ENCODE results near the gene ADGRG7.

ADGRG7 gene

GRCh38 chr3:100706365-100706764, 97.0 kb downstream of the ADGRG7 start:
- Histone ChIP-seq H3K4me3 (no peak overlapping the region), H3K9me3 (no peaks in the 10 kb centered on the region), H3K36me3 (replicated peaks) (peaks cover 4% of the 10 kb centered on the region; the same call in 1 of the 2 replicates), H3K4me1 (0 out of 2 replicates have a peak, but pooled peaks cover 2% of the 10 kb centered on the region), H3K27me3 (ENCODE audit: low read depth) (no peaks in the 10 kb centered on the region)
- no peak for DNase-seq (ENCODE audit: low spot score in 2 of 2)
- in situ Hi-C loops (cut with MboI; ENCODE audit: low sequenced_read_pairs): no loop called here

- Histone ChIP-seq H3K4me3 (peak overlapping the region; percentile 59), H3K27me3 (ENCODE audit: low read depth) (no peaks in the 10 kb centered on the region), H3K4me1 (peaks cover 2% of the 10 kb centered on the region; the same call in 1 of the 2 replicates), H3K9me3 (no peaks in the 10 kb centered on the region), H3K36me3 (replicated peaks) (peaks cover 15% of the 10 kb centered on the region)
- in situ Hi-C loops (cut with MboI; ENCODE audit: low sequenced_read_pairs): no loop called here
- DNase-seq (ENCODE audit: low spot score in 2 of 2): no peak
Measured at GRCh38 chr3:100708644-100708988, 99.2 kb downstream of the ADGRG7 start.

DNA sequence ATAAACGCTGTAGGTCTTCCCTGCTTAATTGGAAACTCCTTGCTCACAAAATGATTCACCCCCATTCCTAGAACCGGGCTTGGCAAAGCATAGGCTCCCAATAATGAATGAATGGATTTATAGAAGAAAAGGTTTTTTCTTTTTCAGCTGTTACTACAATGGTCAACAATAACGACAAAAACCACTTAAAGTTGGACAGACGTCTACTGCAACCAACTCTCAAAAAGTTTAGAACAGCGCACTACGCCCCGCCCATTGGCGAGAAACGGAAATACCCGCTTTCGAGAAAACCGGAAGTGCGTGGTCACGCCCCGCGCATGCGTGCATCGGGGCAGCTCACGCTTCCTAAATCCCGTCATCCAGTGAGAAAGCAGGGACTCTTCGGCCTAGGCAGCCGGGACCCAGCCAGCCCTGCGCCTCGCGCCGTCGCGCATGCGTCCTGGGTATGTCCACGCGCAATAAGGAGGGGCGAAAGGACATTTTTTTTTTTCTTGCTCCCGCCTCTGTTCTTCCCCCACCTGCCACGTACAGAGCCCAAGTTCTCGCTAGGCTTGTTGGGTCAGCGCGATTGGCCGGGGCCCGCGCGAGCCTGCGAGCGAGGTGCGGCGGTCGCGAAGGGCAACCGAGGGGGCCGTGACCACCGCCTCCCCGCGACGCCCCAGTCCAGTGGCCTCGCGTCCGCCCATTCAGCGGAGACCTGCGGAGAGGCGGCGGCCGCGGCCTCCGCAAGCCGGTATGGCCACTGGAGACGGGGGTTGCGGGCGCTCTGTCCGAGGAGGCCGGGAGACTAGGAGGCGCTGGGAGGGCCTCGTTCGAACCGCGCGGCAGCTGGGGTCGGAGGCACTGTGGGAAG, 99.8 kb downstream of the ADGRG7 start, which contains the start of gene TFG:
TFG (plus strand) TSS at position 506 of the 853 bp plus-strand sequence. CDS start 4,192 bp downstream, outside the sequence.
- H3K36me3 ChIP-seq (replicated peaks): peaks cover 18% of the 10 kb centered on the region
- in situ Hi-C loops (cut with MboI; ENCODE audit: low sequenced_read_pairs): no loop called here
- peaks cover 2% of the 10 kb centered on the region; the same call in 1 of the 2 replicates for H3K4me1 ChIP-seq
- peak; percentile 95 to 97 for DNase-seq (ENCODE audit: low spot score in 2 of 2)
- H3K4me3 ChIP-seq: peak within 1 kb of the TSS; percentile 59
- no peaks in the 10 kb centered on the region for H3K9me3 ChIP-seq
- no peaks in the 10 kb centered on the region for H3K27me3 ChIP-seq (ENCODE audit: low read depth)

DNA sequence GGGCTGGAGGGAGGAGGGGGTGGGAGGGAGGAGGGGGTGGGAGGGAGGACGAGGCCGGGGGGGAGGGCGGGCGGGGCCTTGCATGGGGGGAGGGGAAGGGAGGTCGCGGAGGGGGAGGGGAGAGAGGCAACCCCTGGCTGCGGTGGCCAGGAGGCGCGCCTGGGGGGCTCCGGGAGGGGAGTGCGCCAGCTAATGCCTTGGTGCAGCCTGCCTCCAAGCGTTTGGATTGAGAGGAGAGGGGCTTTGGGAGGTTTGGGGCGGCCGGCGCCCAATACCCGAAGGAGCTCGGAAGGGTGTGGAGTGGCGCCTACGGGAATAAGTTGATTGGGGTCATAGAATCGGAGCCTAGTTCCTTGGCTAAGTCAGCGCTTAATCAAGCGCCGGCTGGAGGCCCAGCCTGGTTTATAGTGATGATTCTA, 100.5 kb downstream of the ADGRG7 start:
- DNase-seq (ENCODE audit: low spot score in 2 of 2): peak; percentile 25 to 67
- Histone ChIP-seq H3K36me3 (replicated peaks) (peaks cover 20% of the 10 kb centered on the region), H3K4me3 (peak overlapping the region; percentile 59), H3K9me3 (no peaks in the 10 kb centered on the region), H3K4me1 (peaks cover 2% of the 10 kb centered on the region; the same call in 1 of the 2 replicates), H3K27me3 (ENCODE audit: low read depth) (no peaks in the 10 kb centered on the region)
- in situ Hi-C loops (cut with MboI; ENCODE audit: low sequenced_read_pairs): no loop called here

GRCh38 chr3:100710261-100710968, 101.0 kb downstream of the ADGRG7 start:
- in situ Hi-C loops (cut with MboI; ENCODE audit: low sequenced_read_pairs): no loop called here

DNA sequence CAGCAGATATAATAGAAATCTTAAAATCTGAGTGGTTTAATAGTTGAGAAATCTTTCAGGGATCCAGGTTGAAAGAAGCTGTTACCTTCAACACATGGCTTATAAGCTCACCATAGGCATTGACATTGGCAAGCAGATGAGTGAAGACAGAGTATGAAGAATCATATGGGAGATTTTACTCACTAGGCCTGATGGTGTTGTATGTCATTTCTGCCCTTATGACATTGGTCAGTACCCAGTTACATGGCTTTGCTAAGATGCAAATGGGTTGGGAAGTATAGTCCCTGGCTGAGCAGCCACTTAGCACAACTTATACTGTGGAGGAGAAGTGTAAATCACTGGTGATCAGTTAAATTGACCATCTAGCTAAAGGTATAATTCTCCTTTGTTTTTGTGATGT, 105.8 kb downstream of the ADGRG7 start:
- peaks cover 7% of the 10 kb centered on the region for H3K4me1 ChIP-seq
- H3K4me3 ChIP-seq: no peak overlapping the region
- H3K9me3 ChIP-seq: no peaks in the 10 kb centered on the region
- peaks cover 51% of the 10 kb centered on the region for H3K36me3 ChIP-seq (replicated peaks)
- no peak for DNase-seq (ENCODE audit: low spot score in 2 of 2)
- in situ Hi-C loops (cut with MboI; ENCODE audit: low sequenced_read_pairs): no loop called here
- H3K27me3 ChIP-seq (ENCODE audit: low read depth): no peaks in the 10 kb centered on the region

More at GRCh38 chr3:100710261-100710968, 101.0 kb downstream of the ADGRG7 start:
- Histone ChIP-seq H3K4me3 (peak overlapping the region; percentile 59), H3K9me3 (no peaks in the 10 kb centered on the region), H3K4me1 (peaks cover 2% of the 10 kb centered on the region; the same call in 1 of the 2 replicates), H3K36me3 (replicated peaks) (peaks cover 25% of the 10 kb centered on the region), H3K27me3 (ENCODE audit: low read depth) (no peaks in the 10 kb centered on the region)
- DNase-seq (ENCODE audit: low spot score in 2 of 2): peak; percentile 59 to 78

GRCh38 chr3:100717063-100717462, 107.7 kb downstream of the ADGRG7 start:
- in situ Hi-C loops (cut with MboI; ENCODE audit: low sequenced_read_pairs): no loop called here

GRCh38 chr3:100717637-100718487, 108.5 kb downstream of the ADGRG7 start:
- Histone ChIP-seq H3K9me3 (no peaks in the 10 kb centered on the region), H3K4me3 (no peak overlapping the region), H3K36me3 (replicated peaks) (peaks cover 57% of the 10 kb centered on the region), H3K27me3 (ENCODE audit: low read depth) (no peaks in the 10 kb centered on the region), H3K4me1 (peaks cover 5% of the 10 kb centered on the region)
- no peak for DNase-seq (ENCODE audit: low spot score in 2 of 2)
- in situ Hi-C loops (cut with MboI; ENCODE audit: low sequenced_read_pairs): no loop called here

More at GRCh38 chr3:100717063-100717462, 107.7 kb downstream of the ADGRG7 start:
- Histone ChIP-seq H3K4me1 (peaks cover 5% of the 10 kb centered on the region), H3K4me3 (no peak overlapping the region), H3K36me3 (replicated peaks) (peaks cover 57% of the 10 kb centered on the region), H3K9me3 (no peaks in the 10 kb centered on the region), H3K27me3 (ENCODE audit: low read depth) (no peaks in the 10 kb centered on the region)
- no peak for DNase-seq (ENCODE audit: low spot score in 2 of 2)

DNA sequence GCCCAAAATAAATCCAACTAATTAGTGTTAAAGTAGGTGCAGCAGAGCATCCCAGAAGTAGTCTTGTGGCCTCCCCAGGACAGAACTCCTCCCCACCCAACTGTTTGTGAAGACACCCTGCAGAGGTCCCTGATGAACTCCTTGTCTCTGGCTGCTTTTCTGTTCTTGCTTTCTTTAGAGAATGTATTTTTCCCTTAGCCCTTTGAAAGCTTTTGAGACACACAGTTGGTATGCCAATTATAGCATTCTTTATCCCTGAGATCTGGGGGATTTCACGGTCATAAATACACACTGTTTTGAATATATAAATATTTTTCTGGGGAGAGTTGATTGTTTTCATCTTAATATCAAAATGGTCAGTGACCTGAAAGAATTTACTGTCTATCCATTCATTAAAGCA, 109.7 kb downstream of the ADGRG7 start:
- Histone ChIP-seq H3K36me3 (replicated peaks) (peaks cover 53% of the 10 kb centered on the region), H3K4me3 (no peak overlapping the region), H3K4me1 (peaks cover 5% of the 10 kb centered on the region), H3K27me3 (ENCODE audit: low read depth) (no peaks in the 10 kb centered on the region), H3K9me3 (no peaks in the 10 kb centered on the region)
- in situ Hi-C loops (cut with MboI; ENCODE audit: low sequenced_read_pairs): no loop called here
- DNase-seq (ENCODE audit: low spot score in 2 of 2): no peak

DNA sequence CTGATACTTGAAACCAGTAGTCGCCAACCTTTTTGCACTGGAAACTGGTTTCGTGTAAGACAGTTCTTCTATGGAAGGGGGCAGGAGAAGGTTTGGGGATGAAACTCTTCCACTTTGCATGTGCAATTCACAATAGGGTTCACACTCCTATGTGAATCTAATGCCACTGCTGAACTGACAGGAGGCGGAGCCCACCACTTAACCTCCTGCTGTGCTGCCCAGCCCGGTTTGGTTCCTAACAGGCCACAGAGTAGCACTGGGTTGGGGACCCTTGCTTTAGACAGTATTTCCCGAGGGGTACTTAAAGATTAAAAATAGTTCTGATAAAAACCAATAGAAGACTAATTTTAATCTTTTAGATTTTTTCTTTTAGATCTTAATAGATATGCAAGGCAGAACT, 111.0 kb downstream of the ADGRG7 start:
- Histone ChIP-seq H3K4me1 (peaks cover 5% of the 10 kb centered on the region), H3K36me3 (replicated peaks) (peaks cover 56% of the 10 kb centered on the region), H3K27me3 (ENCODE audit: low read depth) (no peaks in the 10 kb centered on the region), H3K4me3 (no peak overlapping the region), H3K9me3 (no peaks in the 10 kb centered on the region)
- DNase-seq (ENCODE audit: low spot score in 2 of 2): no peak
- in situ Hi-C loops (cut with MboI; ENCODE audit: low sequenced_read_pairs): no loop called here

DNA sequence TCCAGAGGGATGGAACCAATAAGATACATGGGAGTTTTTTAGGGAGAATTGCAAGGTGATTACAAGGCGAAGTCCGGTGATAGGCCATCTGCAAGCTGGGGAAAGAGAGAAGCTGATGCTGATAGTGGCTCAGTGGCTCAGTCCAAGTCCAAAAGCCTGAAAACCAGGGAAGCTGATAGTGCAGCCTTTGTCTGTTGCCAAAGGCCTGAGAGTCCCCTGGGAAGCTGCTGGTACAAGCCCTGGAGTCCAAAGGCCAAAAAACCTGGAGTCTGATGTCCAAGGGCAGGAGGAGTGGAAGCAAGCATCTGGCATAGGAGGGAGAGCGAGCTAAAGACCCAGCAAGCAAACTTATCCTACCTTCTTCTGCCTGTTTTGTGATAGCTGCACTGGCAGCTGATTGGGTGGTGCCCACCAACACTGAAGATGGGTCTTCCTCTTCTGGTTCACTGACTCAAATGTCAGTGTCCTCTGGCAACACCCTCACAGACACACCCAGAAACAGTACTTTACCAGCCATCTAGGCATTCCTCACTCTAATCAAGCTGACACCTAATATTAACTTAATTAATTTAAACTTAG, 116.6 kb downstream of the ADGRG7 start:
- DNase-seq (ENCODE audit: low spot score in 2 of 2): no peak
- H3K9me3 ChIP-seq: no peaks in the 10 kb centered on the region
- no peak overlapping the region for H3K4me3 ChIP-seq
- no peaks in the 10 kb centered on the region for H3K27me3 ChIP-seq (ENCODE audit: low read depth)
- H3K36me3 ChIP-seq (replicated peaks): peaks cover 68% of the 10 kb centered on the region
- H3K4me1 ChIP-seq: no peaks in the 10 kb centered on the region
- in situ Hi-C loops (cut with MboI; ENCODE audit: low sequenced_read_pairs): no loop called here

DNA sequence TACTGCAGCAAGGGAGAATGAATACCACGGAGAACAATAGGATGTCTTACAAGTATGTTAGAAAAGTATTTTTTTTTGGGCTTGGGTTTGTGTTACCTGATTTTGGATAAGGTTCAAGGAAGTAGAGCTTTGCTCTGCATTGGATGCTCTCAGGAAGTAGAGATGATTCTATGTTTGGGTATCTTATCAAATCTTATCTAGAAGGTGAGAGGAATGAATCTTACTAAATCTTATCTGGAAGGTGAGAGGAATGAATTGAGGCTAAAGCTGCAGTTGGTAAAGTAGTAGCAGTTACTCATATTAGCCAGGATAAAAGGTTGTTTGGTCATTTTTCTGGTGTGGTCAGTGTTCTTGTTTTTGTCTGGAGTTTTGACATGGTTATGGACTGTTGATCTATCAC, 117.3 kb downstream of the ADGRG7 start:
- Histone ChIP-seq H3K27me3 (ENCODE audit: low read depth) (no peaks in the 10 kb centered on the region), H3K4me3 (no peak overlapping the region), H3K4me1 (no peaks in the 10 kb centered on the region), H3K9me3 (no peaks in the 10 kb centered on the region), H3K36me3 (replicated peaks) (peaks cover 67% of the 10 kb centered on the region)
- in situ Hi-C loops (cut with MboI; ENCODE audit: low sequenced_read_pairs): no loop called here
- no peak for DNase-seq (ENCODE audit: low spot score in 2 of 2)

- Histone ChIP-seq H3K27me3 (ENCODE audit: low read depth) (no peaks in the 10 kb centered on the region), H3K36me3 (replicated peaks) (peaks cover 71% of the 10 kb centered on the region), H3K9me3 (no peaks in the 10 kb centered on the region), H3K4me3 (no peak overlapping the region), H3K4me1 (no peaks in the 10 kb centered on the region)
- DNase-seq (ENCODE audit: low spot score in 2 of 2): no peak
- in situ Hi-C loops (cut with MboI; ENCODE audit: low sequenced_read_pairs): no loop called here
Measured at GRCh38 chr3:100730524-100730923, 121.1 kb downstream of the ADGRG7 start.
